Activated T-helper 1 cell treated with anti-CD3 and anti-CD28 coated beads, Interleukin-2, amount 50 U/mL, for 16 hours (primary cell): ENCODE data around the gene TMEM106C.

Experiments used
- DNase-seq, 2 donors: peaks; one replicate each; pipeline ENCODE4 v3.0.0-alpha.2; 2020; ENCODE audit warnings: low read depth in 1 of 2, low spot score in 1 of 2

The TMEM106C gene

GRCh38 chr12:47963340-47964040 lies at the start of gene TMEM106C:
TSS of gene TMEM106C (plus strand) at chr12:47963596. CDS start at chr12:47964237, 641 bp downstream.
- peak; percentile 79 to 89 for DNase-seq

DNA sequence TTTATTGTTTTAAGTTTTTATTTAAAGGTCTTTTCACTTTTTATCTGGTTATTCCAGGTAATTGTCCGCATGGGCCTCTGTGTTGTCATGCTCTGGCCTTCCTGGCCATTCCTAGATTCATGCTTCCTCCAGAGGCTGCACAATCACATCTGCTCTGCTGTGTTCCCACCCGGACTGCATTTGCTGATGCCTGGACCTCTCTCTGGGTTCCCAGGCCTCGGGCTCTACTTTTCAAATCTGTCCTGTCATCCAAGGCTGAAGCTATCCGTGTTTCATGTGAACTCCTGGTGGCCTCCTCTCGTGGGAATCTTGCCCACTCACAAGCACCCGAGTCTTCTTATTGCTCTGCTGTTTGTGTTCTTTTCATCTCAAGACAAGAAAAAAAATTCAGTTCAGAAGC lies 42.5 kb upstream of the TMEM106C start:
- no peak for DNase-seq

DNA sequence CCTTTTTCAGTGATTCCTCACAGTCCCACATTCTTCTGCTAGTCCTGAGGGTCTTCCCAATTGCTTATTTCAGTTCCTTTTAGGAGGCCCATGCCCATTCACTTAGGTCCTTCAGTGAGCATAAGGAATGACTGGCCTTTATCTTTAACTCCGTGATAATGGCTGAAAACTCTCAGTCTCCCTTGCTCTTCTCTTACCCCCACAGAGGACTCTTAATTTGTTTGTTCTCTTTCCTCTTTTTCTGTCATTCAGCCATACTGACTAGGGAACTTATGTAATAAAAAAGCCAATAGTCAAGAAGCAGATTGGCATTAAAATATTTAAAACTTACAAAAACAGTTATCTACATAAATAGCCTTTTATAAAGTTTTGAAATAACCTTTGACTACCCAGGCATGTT lies 41.5 kb upstream of the TMEM106C start:
- DNase-seq = no peak

DNA sequence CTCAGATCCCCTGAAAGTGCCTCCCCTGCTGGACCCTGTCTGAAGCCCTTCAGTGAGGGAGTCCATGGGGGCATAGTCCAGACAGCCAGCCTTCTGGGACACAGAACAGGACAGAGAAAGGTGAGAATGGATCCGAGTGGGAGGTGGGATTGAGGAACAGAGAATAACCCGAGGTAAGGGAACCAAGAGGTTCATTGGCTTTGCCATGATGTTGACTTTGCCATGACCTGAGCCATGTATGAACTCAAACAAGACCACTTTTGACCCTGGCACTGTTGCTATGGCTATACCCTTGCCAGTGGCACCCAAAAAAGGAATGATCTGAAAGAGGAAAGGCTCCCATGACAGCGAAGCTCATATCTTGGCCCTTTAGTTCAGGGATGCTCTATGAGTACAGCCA lies 36.0 kb upstream of the TMEM106C start:
- DNase-seq = no peak

- DNase-seq = no peak
Measured at GRCh38 chr12:47930634-47931033, 32.8 kb upstream of the TMEM106C start.

DNA sequence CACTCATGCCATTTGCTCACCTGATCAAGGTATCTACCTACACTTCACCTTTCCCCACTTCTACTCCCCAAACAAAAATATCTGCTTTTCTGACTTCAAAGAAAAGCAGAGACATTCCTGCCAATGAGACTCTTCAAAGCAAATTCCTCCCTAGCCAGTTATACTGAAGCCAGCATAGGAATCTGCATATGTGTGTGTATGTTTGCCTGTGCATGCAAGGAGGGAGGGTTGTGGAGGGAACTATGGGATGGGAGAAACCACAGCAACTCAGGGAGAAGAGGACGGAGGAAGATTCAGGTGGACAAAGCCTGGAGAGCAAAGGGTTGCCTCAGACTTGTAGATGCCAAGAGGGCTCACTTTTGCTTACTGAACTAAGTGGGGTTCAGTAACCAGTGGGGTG lies 32.2 kb upstream of the TMEM106C start:
- no peak for DNase-seq

GRCh38 chr12:47935184-47935583 lies 28.2 kb upstream of the TMEM106C start:
- DNase-seq = no peak

- no peak for DNase-seq
Measured at GRCh38 chr12:47938093-47938492, 25.3 kb upstream of the TMEM106C start.

- no peak for DNase-seq
Measured at GRCh38 chr12:47938594-47938993, 24.8 kb upstream of the TMEM106C start.

DNA sequence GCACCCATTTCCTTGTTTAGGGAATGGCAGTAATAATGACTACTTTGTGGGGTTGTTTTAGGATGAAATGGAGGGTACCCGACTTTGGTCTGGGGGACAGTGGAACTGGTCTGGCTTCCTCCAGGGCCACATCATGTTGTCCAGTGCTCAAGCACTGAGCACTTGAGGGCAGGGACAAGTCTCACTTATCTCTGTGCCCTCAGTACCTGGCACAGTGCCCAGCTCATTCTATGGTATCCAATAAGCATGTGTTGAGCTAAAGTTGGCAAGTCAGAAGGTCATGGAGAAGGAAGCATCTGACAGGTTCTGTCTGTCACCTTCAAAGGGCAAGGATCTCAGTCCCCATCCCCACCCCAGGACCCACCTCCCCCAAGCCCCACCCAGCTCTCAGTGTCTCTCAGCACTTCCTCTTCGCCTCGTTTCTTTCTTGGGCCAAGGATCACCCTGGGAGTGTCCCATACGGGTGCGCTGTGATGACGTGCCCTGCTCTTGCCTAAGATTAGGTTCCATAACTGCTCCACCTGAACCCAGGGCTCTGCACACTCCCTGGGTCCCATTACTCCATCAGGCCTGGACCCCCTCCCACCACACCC lies 24.3 kb upstream of the TMEM106C start:
- no peak for DNase-seq

DNA sequence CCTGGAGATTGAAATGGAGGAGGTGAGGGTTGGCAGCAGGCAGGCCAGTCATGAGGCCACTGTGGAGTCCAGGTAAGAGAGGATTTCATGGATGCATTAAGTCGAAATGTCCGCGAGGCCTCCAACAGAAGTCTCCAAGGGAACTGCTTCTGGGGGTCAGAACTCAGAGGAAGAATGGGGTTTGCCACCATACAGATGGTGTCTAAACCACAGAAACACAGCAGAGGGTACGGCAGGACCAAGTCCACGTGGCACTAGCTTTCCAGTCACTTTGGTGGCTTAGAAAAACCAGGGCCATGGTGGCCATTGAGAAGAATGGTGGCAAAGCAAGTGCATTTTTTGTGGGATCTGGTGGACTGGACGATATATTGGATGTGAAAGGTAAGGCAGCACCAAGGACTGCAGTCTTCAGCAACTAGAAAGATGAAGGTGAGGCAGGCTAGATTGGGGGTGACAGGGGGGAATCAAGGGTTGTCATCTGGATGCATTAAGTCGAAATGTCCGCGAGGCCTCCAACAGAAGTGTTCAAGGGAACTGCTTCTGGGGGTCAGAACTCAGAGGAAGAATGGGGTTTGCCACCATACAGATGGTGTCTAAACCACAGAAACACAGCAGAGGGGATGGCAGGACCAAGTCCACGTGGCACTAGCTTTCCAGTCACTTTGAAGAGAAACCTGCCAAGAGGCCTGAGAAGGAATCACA lies 22.5 kb upstream of the TMEM106C start:
- DNase-seq = no peak

DNA sequence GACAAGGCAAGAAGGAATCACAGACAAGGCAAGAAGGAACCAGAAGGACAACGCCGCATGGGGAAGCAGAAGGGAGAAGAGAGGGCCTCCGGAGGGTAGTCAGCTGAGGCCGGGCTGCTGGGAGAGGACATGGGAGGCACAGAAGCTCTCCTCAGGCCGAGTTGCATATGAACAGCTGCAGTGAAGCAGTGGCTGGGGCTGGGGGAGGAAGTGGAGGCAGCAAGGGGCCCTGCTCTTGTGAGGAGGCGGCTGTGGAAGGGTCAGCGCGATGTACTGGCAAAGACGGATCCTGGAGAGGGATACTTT lies 22.0 kb upstream of the TMEM106C start:
- no peak for DNase-seq

DNA sequence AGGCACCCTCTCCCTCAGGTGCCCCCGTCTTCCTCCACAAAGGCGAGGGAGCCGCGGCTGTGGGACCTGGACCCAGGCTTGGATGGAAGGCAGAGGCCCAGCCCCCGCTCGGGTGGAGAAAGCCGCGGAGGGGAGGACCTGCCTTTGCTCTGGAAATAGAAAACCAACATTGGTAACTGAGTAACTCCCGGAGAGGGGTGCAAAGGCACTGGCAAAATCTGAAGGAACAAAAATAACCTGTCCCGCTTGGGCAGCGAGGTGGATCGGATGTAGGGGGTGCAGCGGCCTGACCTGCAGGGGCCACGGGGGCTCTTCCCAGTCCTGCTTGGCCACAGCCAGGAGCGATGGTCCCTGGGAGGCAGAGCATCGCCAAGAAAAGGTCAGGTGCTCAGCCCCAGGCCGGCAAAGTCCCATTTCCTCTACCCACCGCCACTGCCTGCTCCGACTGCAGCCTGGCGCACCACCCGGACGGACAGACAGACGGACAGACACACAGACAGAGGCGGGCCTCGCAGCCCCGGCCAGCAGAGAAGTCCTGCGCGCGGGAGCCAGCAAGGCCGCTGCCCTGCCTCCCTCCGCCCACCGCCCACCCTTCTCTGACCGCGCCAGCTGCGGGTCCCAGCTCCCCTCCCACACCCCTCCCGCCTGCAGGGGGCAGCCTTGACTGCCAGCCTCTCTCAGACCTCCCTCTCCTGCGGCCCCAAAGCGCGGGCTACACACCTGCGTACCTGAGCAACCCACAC lies 21.4 kb upstream of the TMEM106C start:
- DNase-seq = no peak

- DNase-seq = no peak
Measured at GRCh38 chr12:47942614-47943225, 20.7 kb upstream of the TMEM106C start.

- DNase-seq = no peak
Measured at GRCh38 chr12:47943623-47944340, 19.6 kb upstream of the TMEM106C start.

GRCh38 chr12:47944685-47945340 lies 18.6 kb upstream of the TMEM106C start:
- no peak for DNase-seq

DNA sequence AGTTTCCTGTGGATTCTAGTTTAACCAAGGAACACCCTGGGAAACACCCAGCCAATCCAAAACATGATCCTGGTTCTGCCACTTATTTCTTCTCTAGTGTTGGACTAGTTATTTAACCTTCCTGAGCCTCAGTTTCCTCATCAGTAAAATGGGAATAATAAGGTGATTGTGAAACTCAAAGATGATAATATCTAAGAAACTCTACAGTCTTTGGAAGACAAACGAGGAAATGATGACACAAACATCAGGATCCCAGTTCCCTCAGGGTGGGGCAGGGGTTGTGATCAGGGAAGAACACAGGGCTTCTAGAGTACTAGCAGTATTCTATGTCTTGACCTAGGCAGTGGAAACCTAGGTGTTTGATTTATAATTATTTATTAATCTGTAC lies 18.1 kb upstream of the TMEM106C start:
- DNase-seq = no peak

GRCh38 chr12:47946413-47947323 lies 16.7 kb upstream of the TMEM106C start:
- no peak for DNase-seq

- no peak for DNase-seq
Measured at GRCh38 chr12:47947341-47947740, 16.1 kb upstream of the TMEM106C start.
